ENCODE measurements around the gene PLPPR2.
"Not testable (repeated sequence)": the region's sequence is repeated elsewhere in the genome, so short reads cannot be mapped to it uniquely, and the experiment has no call there.

The PLPPR2 gene

DNA sequence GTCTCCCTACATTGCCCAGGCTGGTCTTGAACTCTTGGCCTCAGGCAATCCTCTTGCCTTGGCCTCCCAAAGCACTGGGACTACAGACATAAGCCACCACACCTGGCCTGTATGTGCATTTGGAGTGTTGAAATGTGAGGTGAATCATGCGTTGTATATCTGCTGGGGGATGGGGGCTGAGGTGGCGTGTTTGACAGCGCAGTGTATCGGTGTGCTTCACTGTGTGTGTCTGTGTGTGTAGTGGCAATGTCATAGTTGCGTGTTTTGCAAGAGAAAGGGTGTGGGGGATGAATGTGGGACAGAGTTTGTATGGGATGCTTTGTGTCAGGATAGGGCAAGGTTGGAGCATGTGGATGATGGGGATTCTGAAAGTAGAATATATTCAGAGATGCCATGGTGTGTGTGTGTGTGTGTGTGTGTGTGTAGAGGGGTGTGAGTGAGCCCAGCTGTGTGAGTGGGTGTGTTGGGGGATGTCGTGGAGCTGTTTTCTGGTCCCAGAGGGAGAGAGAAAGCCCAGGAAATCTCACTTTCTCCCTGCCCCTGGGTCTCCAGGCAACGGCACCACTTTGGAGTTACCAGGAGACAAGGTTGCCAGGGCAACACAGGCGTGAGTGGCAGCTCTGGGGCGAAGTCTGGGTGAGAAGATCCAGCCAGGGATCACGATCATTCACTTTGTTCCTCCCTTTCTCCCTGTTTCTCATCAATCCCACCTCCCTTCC lies 18.1 kb downstream of the PLPPR2 start:
- DNase-seq = no peak

DNA sequence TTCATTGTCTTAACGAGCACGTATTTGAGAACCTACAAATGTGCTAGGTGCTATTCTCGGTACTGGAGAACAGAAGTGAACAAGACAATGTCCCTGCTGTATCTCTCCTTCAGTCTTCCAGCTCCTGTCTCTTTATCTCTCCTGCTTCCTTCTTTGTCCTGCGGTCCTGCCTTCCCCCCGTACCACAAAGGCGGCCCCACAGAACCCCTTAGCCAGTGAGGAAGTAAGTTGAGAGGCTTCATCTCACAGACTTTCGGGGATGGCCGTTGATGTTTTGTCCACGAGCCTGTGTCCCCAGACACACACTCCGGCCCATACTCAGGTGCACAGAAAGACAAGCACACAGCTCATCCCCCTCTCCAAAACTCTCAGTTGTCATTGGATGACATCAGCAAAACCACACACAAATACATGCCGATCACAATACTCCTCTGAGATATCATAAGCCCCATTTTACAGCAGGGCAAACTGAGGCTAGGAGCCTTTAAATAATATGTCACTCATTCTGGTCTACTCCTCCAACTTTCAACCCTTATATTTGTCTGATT lies 18.7 kb downstream of the PLPPR2 start:
- no peak for DNase-seq

DNA sequence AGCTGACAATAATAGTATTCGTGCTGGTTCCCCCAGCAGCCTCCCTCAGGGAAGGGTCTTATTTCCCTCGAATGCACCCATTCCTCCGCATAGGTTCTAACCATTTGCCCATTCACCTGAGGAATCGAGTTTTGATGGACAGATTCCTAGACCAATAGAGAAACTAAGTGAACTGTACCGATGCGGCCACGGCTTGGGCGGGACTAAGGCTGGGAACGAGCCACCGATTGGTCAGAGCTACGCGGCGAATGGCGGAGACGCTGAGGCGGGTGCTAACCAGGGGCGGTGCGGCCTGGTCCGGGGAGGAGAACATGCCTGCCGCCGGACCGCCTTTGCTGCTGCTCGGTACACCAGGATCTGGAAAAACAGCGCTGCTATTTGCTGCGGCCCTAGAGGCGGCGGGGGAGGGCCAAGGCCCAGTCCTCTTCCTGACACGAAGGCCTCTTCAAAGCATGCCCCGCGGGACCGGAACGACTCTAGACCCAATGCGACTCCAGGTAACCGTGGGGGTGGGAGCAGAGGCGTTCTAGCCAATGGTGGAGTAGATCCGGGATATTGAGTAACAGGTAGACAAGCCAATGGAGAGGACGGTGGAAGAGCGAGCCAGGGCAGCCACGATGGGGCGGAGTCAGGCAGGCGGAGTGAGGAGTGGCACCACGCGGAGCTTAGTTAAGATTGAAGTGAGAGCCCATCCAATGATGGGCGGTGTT lies 19.4 kb downstream of the PLPPR2 start, which contains the start of gene SWSAP1:
Gene SWSAP1, plus strand, starts transcription at position 234 of the 710 bp plus-strand sequence. Its CDS starts 15 bp downstream, at position 249.
- DNase-seq = peak; percentile 99

DNA sequence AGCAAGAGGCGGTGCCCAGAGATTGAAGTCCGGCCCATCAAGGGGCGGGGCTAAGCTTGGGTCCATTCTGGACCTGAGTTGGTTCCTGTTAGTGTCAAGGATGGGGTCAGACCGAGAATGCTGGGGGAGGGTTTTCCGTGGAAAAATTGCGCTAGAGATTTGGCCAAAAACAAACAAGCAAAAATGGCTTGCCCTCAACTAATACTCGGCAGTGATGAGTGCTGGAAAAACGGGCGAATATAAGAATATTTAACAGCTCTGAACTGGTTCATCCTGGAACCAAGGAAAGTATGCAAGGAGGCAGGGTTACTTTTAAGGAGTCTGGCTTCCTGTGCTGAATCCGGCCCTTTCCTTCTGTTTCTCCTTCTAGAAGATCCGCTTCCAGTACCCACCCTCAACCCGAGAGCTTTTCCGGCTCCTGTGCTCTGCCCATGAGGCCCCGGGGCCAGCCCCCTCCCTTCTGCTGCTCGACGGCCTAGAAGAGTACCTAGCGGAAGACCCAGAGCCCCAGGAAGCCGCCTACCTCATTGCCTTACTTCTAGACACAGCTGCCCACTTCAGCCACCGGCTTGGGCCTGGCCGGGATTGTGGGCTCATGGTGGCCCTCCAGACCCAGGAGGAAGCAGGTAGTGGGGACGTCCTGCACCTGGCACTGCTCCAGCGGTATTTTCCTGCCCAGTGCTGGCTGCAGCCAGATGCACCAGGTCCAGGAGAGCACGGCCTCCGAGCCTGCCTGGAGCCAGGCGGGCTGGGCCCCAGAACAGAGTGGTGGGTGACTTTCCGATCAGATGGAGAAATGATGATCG lies 20.1 kb downstream of the PLPPR2 start:
- no peak for DNase-seq

DNA sequence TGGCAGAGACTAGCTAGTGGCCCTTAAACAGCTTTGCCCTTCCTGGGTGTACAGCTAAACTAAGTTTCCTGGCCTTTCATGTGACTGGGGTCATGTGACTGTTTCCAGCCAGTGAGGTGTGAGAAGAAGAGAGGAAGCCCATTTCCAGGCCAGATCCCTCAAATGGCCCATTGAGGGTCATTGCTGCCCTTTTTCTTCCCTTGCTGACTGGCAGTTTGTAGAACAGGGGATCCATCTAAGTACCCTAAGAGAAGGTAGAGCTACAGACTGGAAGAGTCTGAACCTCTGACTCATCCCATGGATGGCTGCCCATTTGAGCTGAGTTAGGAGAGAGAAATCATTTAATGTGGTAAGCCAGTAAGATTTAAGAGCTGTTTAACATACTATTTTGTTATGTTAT lies 22.0 kb downstream of the PLPPR2 start:
- no peak for DNase-seq

DNA sequence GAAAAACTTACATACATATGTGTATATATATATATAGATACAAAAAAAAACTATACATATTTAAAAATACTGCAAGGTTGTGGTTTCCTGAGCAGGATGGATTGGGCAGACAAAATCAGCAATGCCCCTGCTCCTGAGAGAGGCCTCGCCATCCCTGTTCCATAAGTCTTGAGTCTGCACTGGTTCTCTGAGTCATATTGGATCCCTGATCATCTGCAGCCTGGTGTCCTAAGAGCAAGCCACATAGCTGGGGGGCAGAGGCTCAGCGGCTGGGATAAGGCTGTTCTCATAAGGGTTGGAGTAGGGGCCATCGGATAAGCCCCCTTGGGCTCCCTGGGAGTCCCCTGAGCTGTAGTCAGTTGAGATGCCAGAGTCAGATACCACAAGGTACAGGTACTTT lies 22.5 kb downstream of the PLPPR2 start:
- DNase-seq = no peak

DNA sequence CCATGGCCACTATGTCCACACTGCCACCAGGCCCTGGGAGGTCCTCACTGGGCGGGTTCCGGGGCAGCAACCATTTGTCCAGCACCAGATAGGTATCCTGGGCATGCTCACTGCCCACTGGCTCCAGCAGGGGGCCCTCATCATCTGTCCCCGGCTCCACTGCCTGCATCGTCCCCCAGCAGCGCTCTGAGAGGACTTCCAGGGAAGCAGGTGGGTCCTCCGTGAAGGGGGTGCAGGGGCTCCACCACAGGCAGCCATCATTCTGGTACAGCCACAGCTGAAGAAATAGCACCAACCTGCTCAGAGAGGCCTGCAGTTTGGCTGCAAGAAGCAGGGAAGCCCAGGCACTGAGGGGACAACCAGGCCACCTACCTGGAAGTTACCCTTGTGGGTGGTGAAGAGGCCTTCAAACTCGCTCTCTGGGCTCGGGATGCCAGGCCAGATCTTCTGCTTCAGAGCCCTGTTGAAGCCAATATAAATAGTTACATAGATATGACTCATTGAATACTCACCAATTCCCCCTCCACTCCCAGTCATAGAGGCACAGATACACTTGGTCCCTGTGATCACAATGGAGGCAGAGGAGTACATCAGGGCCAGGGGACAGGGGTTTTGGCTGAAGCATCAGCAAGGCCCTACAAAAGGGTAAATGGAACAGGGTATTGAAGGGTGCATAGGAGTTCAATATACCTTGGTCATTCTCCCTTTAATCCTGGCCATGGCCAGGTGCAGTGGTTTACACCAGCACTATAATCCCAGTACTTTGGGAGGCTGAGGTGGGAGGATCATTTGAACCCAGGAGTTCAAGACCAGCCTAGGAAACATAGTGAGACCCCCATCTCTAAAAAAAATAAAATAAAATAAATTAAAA lies 23.3 kb downstream of the PLPPR2 start:
- DNase-seq = peak; percentile 50

DNA sequence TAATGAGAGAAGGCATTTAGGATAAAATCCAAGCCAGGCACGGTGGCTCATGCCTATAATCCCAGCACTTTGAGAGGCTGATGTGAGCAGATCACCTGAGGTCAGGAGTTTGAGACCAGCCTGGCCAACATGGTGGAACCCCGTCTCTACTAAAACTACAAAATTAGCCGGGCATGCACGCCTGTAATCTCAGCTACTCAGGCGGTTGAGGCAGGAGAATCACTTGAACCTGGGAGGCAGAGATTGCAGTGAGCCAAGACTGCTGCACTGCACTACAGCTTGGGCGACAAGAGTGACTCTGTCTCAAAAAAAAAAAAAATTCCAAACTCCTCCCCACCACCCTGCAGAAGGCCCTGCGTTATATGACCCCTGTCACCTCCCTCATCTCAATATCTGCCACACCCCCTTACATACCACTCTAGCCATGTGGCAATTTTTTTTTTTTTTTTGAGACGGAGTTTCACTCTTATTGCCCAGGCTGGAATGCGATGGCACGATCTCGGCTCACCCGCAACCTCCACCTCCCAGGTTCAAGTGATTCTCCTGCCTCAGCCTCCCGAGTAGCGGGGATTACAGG lies 24.1 kb downstream of the PLPPR2 start:
- DNase-seq = not testable (repeated sequence)

DNA sequence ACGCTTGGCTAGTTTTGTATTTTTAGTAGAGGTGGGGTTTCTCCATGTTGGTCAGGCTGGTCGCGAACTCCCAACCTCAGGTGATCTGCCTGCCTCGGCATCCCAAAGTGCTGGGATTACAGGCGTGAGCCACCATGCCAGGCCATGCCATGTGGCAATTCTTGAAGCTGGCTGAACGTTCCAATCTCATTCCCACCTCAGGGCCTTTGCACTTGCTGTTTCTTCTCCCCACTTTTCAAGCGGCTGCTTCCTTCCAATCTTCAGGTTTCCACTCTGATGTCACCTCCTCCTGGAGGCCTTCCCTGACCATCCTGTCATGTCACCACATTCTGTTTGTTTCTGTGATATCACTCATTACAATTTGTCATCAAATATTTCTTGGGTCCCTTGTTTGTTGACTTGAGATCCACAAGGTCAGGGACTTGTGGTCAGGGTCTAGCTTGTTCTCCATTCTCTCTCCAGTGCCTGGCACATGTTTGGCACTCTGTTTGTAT lies 24.7 kb downstream of the PLPPR2 start:
- no peak for DNase-seq

DNA sequence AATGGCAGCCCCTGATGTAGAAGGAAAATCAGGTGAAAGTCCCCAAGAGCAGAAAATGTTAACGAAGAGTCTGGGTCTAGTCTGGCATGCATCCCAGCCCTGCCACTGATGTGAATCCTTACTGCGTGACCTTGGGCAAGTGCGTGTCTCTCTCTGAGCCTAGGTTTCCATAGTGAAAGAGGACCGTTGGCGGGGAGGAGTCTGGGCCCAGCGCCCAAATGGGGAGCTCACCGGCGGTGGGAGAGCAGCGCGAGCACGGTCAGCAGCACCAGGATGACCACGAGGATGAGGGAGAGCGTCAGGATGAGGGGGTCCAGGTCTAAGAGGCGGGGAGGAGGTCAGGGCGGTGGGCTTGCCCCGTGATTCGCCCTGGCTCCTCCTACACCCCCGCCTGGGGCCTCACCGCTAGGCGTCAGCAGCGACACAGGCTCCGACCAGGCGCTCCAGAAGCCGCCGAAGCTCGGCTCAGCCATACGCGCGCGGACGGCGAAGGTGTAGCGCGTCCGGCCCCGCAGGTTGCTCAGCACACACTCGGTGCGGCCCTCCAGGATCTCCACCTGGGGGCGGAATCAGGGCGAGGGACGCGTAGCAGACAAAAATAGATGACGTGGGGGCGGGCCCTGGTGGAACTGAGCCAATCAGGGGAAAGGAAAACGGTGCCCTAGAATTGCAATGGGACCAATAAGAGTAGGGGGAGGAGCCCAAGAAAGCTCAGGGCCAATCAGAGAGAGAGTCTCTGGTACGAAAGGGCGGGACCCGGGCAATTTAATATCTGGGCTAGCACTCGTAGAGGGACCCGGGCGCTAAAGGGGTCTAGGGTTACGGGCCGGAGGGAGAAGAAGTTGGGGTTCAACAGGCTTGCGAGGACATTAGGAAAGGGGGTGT lies 25.7 kb downstream of the PLPPR2 start:
- DNase-seq = peak; percentile 95

DNA sequence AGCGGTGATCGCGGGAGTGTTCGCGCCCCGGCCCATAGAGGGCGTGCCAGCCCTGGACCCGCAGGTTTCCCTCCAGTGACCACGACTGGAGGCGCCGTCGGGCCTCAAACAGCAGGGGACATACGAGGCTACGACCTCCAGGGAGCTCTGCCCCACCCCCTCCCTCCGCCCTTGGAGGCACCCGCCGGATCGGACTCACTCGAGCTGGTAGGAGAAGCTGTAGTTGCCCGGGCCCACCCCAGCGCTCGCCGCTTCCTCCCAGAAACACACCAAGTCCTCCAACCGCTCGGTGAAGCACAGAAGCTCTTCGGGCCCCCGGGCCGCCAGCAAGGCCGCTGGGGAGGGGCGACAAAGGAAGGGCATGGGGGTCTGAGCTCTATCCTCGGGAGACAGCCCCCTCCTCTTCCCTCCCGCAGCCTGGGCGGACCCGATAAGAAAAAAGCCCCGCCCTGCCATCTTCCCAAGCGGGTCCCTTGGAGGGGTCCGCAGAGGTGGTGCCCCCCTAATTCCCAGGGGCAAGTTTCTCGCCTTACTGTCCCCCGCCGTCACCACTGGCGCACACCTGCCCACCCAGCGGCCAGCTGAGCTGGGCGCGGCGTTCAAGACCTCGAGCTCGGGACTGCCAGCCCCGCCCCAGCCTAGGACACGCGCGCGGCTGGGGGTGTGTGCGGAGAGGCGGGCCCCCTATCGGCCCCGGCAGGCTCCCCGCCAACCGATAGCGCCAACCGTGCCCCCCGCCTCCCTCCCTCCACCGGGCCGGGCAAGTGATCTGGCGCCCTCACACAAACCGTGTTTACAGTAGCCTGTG lies 27.9 kb downstream of the PLPPR2 start:
- DNase-seq = peak; percentile 49

DNA sequence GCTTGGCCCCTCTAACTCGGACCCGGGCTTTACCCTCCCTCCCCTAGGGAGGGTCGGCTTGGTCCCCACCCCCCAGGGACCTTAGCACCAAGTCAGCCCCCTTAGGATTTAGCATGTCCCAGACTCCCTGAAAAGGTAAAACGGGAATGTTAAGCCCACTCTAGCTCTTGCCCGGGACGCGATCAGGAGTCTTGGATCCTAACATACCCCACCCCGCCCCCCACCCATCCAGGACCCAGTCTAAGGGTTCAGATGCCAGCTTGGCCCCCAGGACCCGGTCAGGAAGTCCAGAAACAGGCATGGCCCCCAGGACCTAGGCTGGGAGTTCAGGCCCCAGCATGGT lies 28.4 kb downstream of the PLPPR2 start:
- peak; percentile 44 for DNase-seq

DNA sequence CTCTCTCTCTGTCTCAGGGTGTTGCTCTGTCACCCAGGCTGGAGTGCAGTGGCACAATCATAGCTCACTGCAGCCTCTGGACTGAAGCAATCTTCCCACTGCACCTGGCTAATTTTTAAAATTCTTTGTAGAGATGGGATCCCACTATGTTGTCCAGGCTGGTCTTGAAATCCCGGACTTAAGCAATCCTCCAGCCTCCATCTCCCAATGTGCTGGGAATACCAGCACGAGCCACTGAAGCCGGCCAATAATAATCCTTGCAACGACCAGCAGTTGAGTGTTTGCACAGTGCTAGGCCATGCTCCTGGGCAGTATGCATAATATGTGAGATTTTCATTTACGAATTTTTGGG lies 29.5 kb downstream of the PLPPR2 start:
- no peak for DNase-seq

DNA sequence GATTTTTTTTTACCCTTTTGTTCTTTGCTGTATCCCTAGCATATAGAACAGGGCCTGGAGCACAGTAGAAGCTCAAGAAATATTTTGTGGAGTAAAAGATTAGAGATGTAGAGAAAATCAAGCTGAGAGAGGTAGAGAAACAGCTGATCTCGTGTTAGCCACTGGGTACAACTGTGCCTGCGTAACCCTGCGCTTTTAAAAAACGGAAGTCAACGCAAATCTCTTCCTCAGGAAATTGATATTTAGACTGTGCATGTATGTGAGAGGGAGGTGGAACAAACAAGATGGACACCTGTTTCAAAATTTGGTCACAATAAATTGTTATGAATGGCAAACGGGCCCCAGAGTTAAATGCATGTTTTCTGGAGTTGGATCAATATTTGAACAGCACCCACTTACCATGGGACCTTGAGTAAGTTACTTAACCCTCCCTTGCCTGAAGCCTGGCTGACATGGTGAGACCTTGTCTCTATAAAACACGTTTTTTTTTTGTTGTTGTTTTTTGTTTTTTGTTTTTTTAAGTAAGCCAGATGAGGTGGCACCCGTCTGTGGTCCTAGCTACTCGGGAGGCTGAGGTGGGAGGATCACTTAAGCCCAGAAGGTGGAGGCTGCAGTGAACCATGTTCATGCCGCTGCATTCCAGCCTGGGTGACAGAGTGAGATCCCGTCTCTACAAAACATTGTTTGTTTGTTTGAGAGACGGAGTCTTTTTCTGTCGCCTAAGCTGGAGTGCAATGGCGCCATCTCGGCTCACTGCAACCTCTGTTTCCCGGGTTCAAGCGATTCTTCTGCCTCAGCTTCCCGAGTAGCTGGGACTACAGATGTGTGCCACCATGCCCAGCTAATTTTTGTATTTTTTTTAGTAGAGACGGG lies 32.2 kb downstream of the PLPPR2 start:
- DNase-seq = no peak

DNA sequence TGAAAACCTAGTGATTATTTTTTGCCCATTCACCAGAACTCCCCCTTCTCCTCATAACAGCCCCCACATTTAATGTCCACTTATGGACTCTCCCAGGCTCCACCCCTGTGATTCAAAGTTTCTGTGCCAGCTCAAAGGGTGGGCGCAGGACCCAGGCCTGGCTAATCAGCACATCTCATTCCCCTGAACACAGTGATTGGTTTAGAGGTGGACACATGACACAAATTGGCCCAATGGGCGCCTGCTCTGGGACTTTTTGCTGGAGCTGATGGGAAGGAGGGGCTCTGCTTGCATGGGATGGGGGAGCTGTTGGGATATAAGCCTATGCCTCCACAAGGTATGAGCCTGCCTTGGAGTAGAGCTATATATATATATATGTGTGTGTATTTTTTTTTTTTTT lies 35.1 kb downstream of the PLPPR2 start:
- DNase-seq = no peak

DNA sequence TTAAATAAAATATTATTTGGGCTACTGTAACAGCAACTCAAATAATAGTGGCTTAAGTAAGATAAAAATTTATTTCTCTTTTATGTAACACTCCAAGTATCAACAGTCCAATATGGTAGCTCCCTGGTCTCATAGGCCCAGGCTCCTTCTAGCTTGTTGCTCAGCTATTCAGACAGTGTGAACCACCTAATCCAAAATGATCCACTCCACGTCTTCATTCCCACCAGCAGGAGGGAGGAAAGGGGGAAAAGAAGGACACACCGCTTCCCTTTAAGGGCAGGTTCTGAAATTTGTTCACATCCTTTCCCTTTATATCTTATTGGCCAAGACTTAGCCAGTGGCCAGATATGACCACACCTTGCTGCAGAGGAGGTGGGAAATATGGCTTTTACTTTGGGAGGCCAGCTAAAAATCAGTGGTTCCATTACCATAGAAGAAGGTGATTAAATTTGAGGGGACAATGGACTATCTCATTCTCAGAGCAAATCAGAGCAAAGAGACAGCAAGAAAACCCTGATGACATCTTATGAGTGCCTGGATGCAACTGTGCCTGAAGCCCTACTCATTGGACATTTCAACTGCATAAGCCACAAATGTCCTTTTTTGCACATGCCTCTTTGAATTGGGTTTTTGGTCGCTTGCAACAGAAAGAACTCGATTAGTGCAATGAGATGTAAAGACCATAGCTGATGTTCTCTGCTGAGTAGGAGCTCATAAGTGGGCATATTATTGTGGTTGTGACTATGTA lies 35.9 kb downstream of the PLPPR2 start:
- no peak for DNase-seq

DNA sequence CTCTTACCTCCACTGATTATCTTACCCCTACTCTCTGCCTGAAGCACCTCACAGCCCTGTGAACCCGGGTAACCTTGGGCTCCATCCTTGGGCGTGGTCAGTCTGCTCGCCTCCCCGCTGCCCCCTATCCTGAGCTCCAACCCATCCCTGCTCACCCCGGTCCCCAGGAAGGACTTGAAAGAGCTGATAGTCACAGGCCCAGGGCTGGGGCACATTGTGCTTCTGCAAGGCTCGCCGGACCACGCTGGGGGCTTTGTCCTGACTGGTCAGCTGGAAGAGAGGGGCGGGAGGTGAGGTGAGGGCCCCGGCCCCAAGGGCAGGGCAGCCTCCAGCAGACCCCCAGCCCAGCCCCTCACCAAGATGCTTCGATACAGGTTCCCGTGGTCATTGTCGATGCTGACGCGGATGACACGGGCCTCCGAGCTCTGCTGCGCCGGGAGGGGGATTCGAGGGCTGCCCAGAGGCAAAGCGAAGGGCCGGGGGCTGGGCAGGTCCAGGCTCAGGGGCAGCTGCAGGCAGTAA lies 41.9 kb downstream of the PLPPR2 start:
- no peak for DNase-seq
